ENCODE measurements around the gene C12orf75.

GRCh38 chr12:105348142-105348541 is 17.7 kb downstream of the C12orf75 start:
- TF ChIP-seq CTCF (IDR thresholded peaks at IDR 0.05): no peak
- TF ChIP-seq POLR2A (IDR thresholded peaks at IDR 0.05): no peak
